GM12892 (cell line): Measurements from ENCODE around the gene WRNIP1.

ENCODE experiments used
- POLR2A ChIP-seq: IDR thresholded peaks from 2 replicates; pipeline ENCODE4 v1.6.1; 2011; ENCODE audit warnings: low read depth, low read length, control low read depth
- POLR2AphosphoS5 ChIP-seq: IDR thresholded peaks from 2 replicates; pipeline ENCODE4 v1.6.1; 2011; ENCODE audit warnings: low read depth, low read length, control low read depth

GRCh38 chr6:2795162-2795561, 30.0 kb downstream of the WRNIP1 start:
- no peak for TF ChIP-seq POLR2A
- no peak for TF ChIP-seq POLR2AphosphoS5
